CD14-positive monocyte (primary cell): ENCODE data around the gene LNX2. TPM values are rescaled to one million over a fixed set of nuclear protein-coding genes. Genes with fewer than 3 reads are reported as not detected.
A peak's percentile ranks its signal among the peaks of the same experiment; 100 is the strongest.

Experiments
- DNase-seq, 3 donors: peaks; one replicate each; pipeline ENCODE4 v3.0.0-alpha.2; 2011 to 2022
- H2AFZ ChIP-seq: 2 replicates; pipeline ENCODE4 v1.6.0; 2012; ENCODE audit warnings: mild to moderate bottlenecking, low read depth, low read length, inconsistent platforms; ENCODE audit not compliant: insufficient read depth, poor library complexity, severe bottlenecking
- H3K27ac ChIP-seq, 2 donors: 1 replicate in 1 of 2; 2 replicates in 1 of 2; pipeline ENCODE4 v1.5.1; 2012 to 2013; ENCODE audit warnings: low read length in 2 of 2, control low read depth in 1 of 2, inconsistent platforms in 1 of 2, low read depth in 1 of 2, mild to moderate bottlenecking in 1 of 2
- H3K27me3 ChIP-seq, 2 donors: one replicate each; pipeline versions ENCODE4 v1.6.0 to v1.6.1; 2011 to 2013; ENCODE audit warnings: low read length in 2 of 2; ENCODE audit not compliant: control insufficient read depth in 2 of 2, insufficient read depth in 2 of 2
- H3K36me3 ChIP-seq, 2 donors: replicated peaks in 1 of 2; 1 replicate in 1 of 2; 2 replicates in 1 of 2; pipeline versions ENCODE4 v1.5.1 to v1.6.1; 2012 to 2013; ENCODE audit warnings: low read length in 2 of 2, control low read depth in 1 of 2, inconsistent platforms in 1 of 2, mild to moderate bottlenecking in 1 of 2; ENCODE audit not compliant: insufficient read depth in 2 of 2, control insufficient read depth in 1 of 2
- H3K4me1 ChIP-seq, 2 donors: 1 replicate in 1 of 2; 2 replicates in 1 of 2; pipeline versions ENCODE4 v1.5.1 to v1.6.1; 2012 to 2013; ENCODE audit warnings: low read length in 2 of 2, control low read depth in 1 of 2, inconsistent platforms in 1 of 2, mild to moderate bottlenecking in 1 of 2, moderate library complexity in 1 of 2; ENCODE audit not compliant: insufficient read depth in 2 of 2, control insufficient read depth in 1 of 2
- H3K4me2 ChIP-seq: replicated peaks from 2 replicates; pipeline ENCODE3; 2012; ENCODE audit warnings: low read length, moderate library complexity, mild to moderate bottlenecking; ENCODE audit not compliant: poor library complexity, severe bottlenecking; ENCODE audit errors: extremely low read depth
- H3K4me3 ChIP-seq, 3 experiments: fragments of 200-600 bp in 1 of 3; sonication (generic) in 1 of 3; replicated peaks in 1 of 3; 1 replicate in 2 of 3; 2 replicates in 1 of 3; pipeline ENCODE4 v1.5.1; 2011 to 2013; ENCODE audit warnings: low read length in 3 of 3, mild to moderate bottlenecking in 3 of 3, control low read depth in 2 of 3, low read depth in 2 of 3, inconsistent platforms in 1 of 3, moderate library complexity in 1 of 3
- H3K79me2 ChIP-seq: 2 replicates; pipeline ENCODE4 v1.6.0; 2012; ENCODE audit warnings: mild to moderate bottlenecking, control low read depth, inconsistent platforms, low read length, moderate library complexity; ENCODE audit not compliant: insufficient read depth
- H3K9ac ChIP-seq: 2 replicates; pipeline ENCODE4 v1.6.0; 2017; ENCODE audit warnings: low read length, mild to moderate bottlenecking; ENCODE audit not compliant: insufficient read depth, poor library complexity, severe bottlenecking
- H3K9me3 ChIP-seq, 2 donors: replicated peaks in 1 of 2; 1 replicate in 1 of 2; 2 replicates in 1 of 2; pipeline versions ENCODE4 v1.5.1 to v1.6.1; 2012 to 2013; ENCODE audit warnings: low read length in 2 of 2, control low read depth in 1 of 2; ENCODE audit not compliant: control insufficient read depth in 1 of 2, insufficient read depth in 1 of 2
- H4K20me1 ChIP-seq: 2 replicates; pipeline ENCODE4 v1.6.0; 2012; ENCODE audit warnings: mild to moderate bottlenecking, low read length, control low read depth, moderate library complexity; ENCODE audit not compliant: insufficient read depth
- H3K27ac Mint-ChIP-seq, 7 donors: one replicate each; pipeline ENCODE4 v1.8.0; 2020; ENCODE audit warnings: mild to moderate bottlenecking in 7 of 7, mixed read lengths in 7 of 7, moderate library complexity in 6 of 7, inconsistent platforms in 2 of 7
- H3K27me3 Mint-ChIP-seq, 3 donors: one replicate each; pipeline ENCODE4 v1.8.0; 2021 to 2022; ENCODE audit warnings: low read depth in 3 of 3, mild to moderate bottlenecking in 3 of 3, mixed read lengths in 3 of 3, moderate library complexity in 3 of 3, inconsistent platforms in 1 of 3
- H3K36me3 Mint-ChIP-seq, 2 donors: one replicate each; pipeline ENCODE4 v1.8.0; 2020; ENCODE audit warnings: mixed read lengths in 2 of 2, inconsistent platforms in 1 of 2, mild to moderate bottlenecking in 1 of 2
- H3K4me1 Mint-ChIP-seq: one replicate; pipeline ENCODE4 v1.8.0; 2020; ENCODE audit warnings: mild to moderate bottlenecking, mixed read lengths
- H3K4me3 Mint-ChIP-seq, 2 donors: one replicate each; pipeline ENCODE4 v1.8.0; 2020; ENCODE audit warnings: mild to moderate bottlenecking in 2 of 2, mixed read lengths in 2 of 2, moderate library complexity in 1 of 2
- H3K9me3 Mint-ChIP-seq, 7 donors: one replicate each; pipeline ENCODE4 v1.8.0; 2020 to 2022; ENCODE audit warnings: mixed read lengths in 7 of 7, mild to moderate bottlenecking in 6 of 7, moderate library complexity in 6 of 7, inconsistent platforms in 2 of 7
- WGBS: methylation state at CpG from one replicate; pipeline ENCODE4 v1.1.5; 2013; ENCODE audit warnings: missing lambda C conversion rate; ENCODE audit not compliant: insufficient coverage; 5-methylcytosine and 5-hydroxymethylcytosine counted together
- intact Hi-C, 2 donors: fragments of 100-400 bp; cut with micrococcal nuclease; formaldehyde crosslinking; loops; one replicate each; pipeline versions ENCODE4 v1.15.0 to v1.15.1; 2023
- polyA plus RNA-seq, 3 donors: library from polyadenylated mRNA; depleted of rRNA in 1 of 3; unstranded in 2 of 3; stranded (reverse) in 1 of 3; fragments of 300-500 nt in 2 of 3; fragments of >200 nt in 1 of 3; fragmentation: Illumina TruSeq in 2 of 3; gene quantifications; 1 replicate in 2 of 3; 2 replicates in 1 of 3; pipeline ENCODE4 v1.2.3, GENCODE V29; 2012 to 2021
- TF ChIP-seq, protein P1 (sequence below): fragments of 200-600 bp; IDR thresholded peaks from one replicate; pipeline ENCODE4 v1.8.0; 2022; ENCODE audit warnings: antibody characterized with exemption, mild to moderate bottlenecking

Gene LNX2
- polyA plus RNA-seq, 3 donors: 0.89 to 2.3 (median 1.5) TPM

DNA sequence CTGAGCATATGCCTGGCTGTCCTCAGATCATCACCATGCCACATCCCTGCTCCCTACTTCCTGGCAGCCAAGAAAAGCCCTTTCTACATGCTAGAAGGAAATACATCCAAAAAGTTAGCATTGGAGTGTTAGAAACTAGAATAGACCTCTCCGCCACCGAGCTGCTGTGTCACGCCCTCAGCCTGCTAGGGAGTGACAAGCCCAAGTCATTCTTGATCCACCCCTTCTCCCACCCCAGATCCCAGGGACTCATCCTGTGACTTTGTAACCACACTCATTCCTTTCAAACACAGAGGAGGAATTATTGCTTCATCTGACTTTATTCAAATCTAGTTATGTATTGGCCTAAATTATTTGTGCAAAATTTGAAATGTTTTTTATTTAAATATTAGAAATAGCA lies 46.6 kb upstream of the LNX2 start:
- Histone ChIP-seq H3K36me3 (peaks cover 15 to 35% of the 10 kb centered on the region in 2 donors), H2AFZ (no peak overlapping the region), H3K9ac (no peak overlapping the region), H3K9me3 (no peaks in the 10 kb centered on the region), H4K20me1 (peaks cover 16% of the 10 kb centered on the region), H3K4me1 (no peaks in the 10 kb centered on the region), H3K4me2 (no peak overlapping the region), H3K27ac (no peak overlapping the region), H3K79me2 (no peaks in the 10 kb centered on the region), H3K27me3 (no peaks in the 10 kb centered on the region), H3K4me3 (no peak overlapping the region)
- Mint-ChIP-seq H3K36me3 (peaks cover 20 to 23% of the 10 kb centered on the region in 2 donors), H3K27ac (peak overlapping the region in 3 of 7 donors; percentile 0 to 16 (median 2)), H3K4me3 (no peak overlapping the region), H3K9me3 (peaks cover 0 to 4% (median 3%) of the 10 kb centered on the region in 7 donors), H3K27me3 (no peaks in the 10 kb centered on the region), H3K4me1 (no peaks in the 10 kb centered on the region)
- DNase-seq: no peak
- intact Hi-C loops: no loop called here
- TF ChIP-seq, protein P1, sequence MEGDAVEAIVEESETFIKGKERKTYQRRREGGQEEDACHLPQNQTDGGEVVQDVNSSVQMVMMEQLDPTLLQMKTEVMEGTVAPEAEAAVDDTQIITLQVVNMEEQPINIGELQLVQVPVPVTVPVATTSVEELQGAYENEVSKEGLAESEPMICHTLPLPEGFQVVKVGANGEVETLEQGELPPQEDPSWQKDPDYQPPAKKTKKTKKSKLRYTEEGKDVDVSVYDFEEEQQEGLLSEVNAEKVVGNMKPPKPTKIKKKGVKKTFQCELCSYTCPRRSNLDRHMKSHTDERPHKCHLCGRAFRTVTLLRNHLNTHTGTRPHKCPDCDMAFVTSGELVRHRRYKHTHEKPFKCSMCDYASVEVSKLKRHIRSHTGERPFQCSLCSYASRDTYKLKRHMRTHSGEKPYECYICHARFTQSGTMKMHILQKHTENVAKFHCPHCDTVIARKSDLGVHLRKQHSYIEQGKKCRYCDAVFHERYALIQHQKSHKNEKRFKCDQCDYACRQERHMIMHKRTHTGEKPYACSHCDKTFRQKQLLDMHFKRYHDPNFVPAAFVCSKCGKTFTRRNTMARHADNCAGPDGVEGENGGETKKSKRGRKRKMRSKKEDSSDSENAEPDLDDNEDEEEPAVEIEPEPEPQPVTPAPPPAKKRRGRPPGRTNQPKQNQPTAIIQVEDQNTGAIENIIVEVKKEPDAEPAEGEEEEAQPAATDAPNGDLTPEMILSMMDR: no peak
- no CpG with 5 or more reads among the region's 3 CpGs for WGBS

DNA sequence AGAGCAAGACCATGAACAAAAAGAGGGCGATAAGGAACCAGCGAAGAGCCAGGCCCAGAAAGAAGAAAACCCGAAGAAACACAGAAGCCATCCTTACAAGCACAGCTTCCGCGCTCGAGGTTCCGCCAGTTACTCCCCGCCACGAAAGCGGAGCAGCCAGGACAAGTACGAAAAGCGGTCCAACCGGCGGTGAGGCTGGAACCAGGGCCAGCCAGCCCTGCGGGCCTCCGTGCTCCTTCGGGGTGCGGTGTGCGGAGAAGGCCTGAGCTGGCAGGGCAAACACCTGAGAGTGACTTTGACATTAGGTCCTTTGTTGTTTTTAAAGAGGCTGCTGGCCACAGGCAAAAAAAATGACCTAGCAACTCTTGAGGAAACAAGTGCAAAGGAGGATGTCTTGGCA lies 45.4 kb upstream of the LNX2 start:
- peak overlapping the region in 1 of 7 donors; percentile 17 for H3K27ac Mint-ChIP-seq
- Histone ChIP-seq H2AFZ (no peak overlapping the region), H3K4me3 (no peak overlapping the region), H3K9me3 (no peaks in the 10 kb centered on the region), H4K20me1 (peaks cover 22% of the 10 kb centered on the region), H3K27me3 (no peaks in the 10 kb centered on the region), H3K4me2 (no peak overlapping the region), H3K79me2 (no peaks in the 10 kb centered on the region), H3K9ac (no peak overlapping the region), H3K27ac (no peak overlapping the region), H3K36me3 (peaks cover 15 to 38% of the 10 kb centered on the region in 2 donors), H3K4me1 (no peaks in the 10 kb centered on the region)
- TF ChIP-seq, protein P1: no peak
- intact Hi-C loops: no loop called here
- H3K4me3 Mint-ChIP-seq: no peak overlapping the region
- WGBS: 96% methylated on average over 18 of the region's 19 CpGs
- no peaks in the 10 kb centered on the region for H3K4me1 Mint-ChIP-seq
- no peaks in the 10 kb centered on the region for H3K27me3 Mint-ChIP-seq
- peaks cover 20 to 23% of the 10 kb centered on the region in 2 donors for H3K36me3 Mint-ChIP-seq
- DNase-seq: no peak
- no peaks in the 10 kb centered on the region for H3K9me3 Mint-ChIP-seq
